ENCODE measurements around the gene CCDC124.
"Not testable (repeated sequence)": the region's sequence is repeated elsewhere in the genome, so short reads cannot be mapped to it uniquely, and the experiment has no call there.

CCDC124 gene

DNA sequence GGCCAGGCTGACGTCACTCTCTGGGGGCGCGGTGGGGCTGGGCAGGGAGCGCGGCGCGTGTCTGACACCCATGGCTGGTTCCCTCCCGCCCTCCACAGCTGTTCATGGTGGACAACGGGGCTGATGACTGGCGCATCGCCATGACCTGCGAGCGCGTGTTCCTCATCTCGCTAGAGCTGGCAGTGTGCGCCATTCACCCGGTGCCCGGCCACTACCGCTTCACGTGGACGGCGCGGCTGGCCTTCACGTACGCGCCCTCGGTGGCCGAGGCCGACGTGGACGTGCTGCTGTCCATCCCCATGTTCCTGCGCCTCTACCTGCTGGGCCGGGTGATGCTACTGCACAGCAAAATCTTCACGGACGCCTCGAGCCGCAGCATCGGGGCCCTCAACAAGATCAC is 48.8 kb downstream of the CCDC124 start:
- H3K27ac ChIP-seq: no peak overlapping the region
- no peak for TF ChIP-seq ZFX (IDR thresholded peaks at IDR 0.05)
- TF ChIP-seq, protein P1, sequence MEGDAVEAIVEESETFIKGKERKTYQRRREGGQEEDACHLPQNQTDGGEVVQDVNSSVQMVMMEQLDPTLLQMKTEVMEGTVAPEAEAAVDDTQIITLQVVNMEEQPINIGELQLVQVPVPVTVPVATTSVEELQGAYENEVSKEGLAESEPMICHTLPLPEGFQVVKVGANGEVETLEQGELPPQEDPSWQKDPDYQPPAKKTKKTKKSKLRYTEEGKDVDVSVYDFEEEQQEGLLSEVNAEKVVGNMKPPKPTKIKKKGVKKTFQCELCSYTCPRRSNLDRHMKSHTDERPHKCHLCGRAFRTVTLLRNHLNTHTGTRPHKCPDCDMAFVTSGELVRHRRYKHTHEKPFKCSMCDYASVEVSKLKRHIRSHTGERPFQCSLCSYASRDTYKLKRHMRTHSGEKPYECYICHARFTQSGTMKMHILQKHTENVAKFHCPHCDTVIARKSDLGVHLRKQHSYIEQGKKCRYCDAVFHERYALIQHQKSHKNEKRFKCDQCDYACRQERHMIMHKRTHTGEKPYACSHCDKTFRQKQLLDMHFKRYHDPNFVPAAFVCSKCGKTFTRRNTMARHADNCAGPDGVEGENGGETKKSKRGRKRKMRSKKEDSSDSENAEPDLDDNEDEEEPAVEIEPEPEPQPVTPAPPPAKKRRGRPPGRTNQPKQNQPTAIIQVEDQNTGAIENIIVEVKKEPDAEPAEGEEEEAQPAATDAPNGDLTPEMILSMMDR (conservative IDR thresholded peaks at IDR 0.05): no peak

DNA sequence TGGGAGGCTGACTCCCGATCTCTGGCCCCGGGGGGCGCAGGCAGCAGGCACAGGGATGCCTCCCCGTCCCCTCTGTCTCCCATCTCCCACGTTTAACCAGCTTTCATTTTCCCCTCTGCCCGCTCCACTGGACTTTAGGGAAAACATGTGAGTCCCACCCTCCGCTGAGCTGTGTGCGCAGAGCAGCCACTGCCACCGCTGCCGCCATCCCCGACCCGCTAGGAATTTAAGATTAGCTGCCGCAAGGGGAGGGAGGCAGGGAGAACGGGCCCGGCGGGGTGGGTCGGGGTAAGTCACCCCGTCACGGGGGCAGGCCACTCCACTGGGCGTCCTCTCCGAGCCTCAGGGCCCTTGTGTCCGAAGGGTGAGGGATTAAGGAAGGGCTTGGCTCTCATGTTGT is 49.6 kb downstream of the CCDC124 start:
- no peak overlapping the region for H3K27ac ChIP-seq
- TF ChIP-seq ZFX (IDR thresholded peaks at IDR 0.05): no peak
- TF ChIP-seq, protein P1 (conservative IDR thresholded peaks at IDR 0.05): no peak

DNA sequence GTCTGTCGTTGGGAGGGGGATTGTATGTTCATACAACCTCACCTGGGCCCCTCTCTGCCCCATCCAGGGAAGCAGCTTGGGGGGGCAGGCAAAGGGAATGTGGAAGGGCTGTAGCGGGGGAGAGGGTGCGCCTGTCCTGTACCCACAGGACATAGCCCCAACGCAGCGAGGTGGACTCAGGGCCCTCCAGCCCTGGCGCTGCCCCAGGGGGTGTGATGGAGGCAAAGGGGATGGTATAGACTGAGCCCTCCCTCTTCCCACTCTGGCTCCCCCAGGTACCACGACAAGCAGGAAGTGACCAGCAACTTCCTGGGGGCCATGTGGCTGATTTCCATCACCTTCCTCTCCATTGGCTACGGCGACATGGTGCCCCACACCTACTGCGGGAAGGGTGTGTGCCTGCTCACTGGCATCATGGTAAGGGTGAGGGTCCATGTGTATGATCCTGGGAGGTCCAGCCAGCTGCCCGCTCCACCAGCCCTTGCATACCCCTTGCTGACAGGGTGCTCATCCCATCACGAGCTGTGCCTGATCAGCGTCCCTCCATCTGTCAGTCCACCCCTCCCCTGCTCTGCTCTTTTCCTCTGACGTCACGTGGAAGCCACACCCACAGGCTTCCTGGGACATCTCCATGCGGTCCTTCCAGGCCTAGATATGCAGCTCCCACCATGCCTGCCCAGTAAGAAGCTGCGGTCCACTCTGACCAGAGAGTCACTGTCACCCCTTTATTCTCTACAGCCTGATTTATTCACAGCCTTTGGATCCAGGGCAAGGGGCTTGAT is 52.4 kb downstream of the CCDC124 start:
- no peak overlapping the region for H3K27ac ChIP-seq
- no peak for TF ChIP-seq ZFX (IDR thresholded peaks at IDR 0.05)
- TF ChIP-seq, protein P1 (conservative IDR thresholded peaks at IDR 0.05): no peak

DNA sequence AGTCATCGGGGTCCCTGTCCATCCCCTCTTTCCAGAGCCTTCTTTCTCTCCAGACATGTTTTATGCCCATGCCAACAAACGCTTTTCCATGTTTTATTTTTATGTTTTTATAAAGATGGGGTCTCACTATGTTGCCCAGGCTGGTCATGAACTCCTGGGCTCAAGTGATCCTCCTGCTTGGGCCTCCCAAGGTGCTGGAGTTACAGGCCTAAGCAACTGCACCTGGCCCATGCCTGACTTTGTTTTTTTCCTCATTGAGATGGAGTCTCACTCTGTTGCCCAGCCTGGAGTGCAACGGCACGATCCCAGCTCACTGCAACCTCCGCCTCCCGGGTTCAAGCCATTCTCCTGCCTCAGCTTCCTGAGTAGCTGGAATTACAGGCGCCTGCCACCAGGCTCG is 53.8 kb downstream of the CCDC124 start:
- H3K27ac ChIP-seq: not testable (repeated sequence)

DNA sequence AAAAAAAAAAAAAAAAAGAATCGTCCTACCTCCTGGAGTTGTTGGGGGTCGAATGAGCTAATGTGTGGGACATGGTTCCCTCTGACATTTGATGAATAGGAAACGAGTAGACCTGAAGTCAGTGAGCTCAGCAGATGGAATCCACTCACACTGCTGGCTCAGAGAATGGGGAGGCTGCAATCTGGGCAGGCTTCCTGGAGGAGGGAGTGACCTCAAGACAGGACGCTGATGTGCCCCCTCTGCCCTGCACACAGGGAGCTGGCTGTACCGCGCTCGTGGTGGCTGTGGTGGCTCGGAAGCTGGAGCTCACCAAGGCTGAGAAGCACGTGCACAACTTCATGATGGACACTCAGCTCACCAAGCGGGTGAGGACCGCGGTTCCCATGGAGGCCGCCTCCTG is 55.3 kb downstream of the CCDC124 start:
- TF ChIP-seq ZFX (IDR thresholded peaks at IDR 0.05): no peak
- TF ChIP-seq, protein P1 (conservative IDR thresholded peaks at IDR 0.05): no peak
- H3K27ac ChIP-seq: no peak overlapping the region

DNA sequence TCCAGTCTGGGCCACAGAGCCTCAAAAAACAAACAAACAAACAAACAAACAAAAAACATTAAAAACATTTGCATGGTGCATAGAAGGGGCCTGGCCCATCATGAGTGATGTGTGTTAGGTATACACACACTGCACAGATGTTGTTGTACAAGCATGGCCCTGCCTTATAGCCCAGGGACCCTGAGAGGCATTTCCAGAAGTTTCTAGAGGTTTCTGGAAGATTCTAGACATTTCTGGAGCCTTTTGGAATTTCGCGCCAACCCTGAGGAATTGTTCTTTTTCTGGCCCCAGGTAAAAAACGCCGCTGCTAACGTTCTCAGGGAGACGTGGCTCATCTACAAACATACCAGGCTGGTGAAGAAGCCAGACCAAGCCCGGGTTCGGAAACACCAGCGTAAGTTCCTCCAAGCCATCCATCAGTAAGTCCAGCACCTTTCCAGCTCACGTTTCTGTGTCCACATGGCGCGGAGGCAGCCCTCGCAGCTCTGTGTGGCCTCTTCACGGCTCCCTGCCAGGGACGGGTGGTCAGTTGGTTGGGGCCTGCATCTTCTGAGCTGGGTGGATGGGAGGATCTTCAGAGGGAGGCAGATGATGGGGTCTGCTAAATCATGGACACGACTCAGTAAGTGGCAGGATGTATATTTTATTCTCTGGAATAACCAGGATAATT is 56.7 kb downstream of the CCDC124 start:
- no peak for TF ChIP-seq ZFX (IDR thresholded peaks at IDR 0.05)
- TF ChIP-seq, protein P1 (conservative IDR thresholded peaks at IDR 0.05): no peak

DNA sequence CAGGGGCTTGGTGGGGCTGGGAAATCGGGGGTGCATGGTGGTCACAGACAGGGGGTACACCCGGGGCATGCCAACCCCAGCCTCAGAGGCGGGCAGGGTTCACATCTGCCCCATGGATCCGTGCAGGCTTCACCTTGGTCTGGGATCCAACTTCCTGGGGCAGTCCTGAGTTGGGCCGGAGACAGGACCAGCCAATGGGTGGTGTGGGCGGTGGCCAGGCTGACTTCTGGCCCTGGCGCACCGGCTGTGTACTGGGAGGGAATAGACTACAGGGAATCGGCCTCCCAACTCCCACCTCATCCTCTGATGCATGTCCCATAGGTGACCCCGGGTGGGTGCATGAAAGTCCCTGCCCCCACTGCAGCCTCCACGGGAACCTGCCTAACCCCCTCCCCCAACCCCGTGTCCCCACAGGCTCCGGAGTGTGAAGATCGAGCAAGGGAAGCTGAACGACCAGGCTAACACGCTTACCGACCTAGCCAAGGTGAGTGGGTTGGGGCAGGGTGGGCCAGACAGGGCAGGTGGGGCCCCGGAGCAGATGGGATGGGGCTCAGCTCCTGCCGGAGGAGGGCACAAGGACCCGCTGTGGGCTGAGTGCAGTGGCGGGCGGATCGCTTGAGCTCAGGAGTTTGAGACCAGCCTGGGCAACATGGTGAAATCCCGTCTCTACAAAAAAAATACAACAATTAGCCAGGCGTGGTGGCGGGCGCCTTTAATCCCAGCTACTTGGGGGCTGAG is 60.4 kb downstream of the CCDC124 start:
- H3K27ac ChIP-seq: peak overlapping the region; percentile 53
- TF ChIP-seq ZFX (IDR thresholded peaks at IDR 0.05): no peak
- TF ChIP-seq, protein P1 (conservative IDR thresholded peaks at IDR 0.05): no peak

More for the DNA sequence above, 56.7 kb downstream of the CCDC124 start:
- H3K27ac ChIP-seq: no peak overlapping the region
